Peyer's patch (tissue), 4 donors: ENCODE data around the gene GALNT2.
A peak's percentile ranks its signal among the peaks of the same experiment; 100 is the strongest.

Experiments
- CTCF ChIP-seq, 6 experiments: fragments of 450-650 bp in 4 of 6; fragments of 200-600 bp in 2 of 6; sonication (generic) in 1 of 6; IDR thresholded peaks; one replicate each; pipeline ENCODE4 v1.5.1; 2017 to 2019; ENCODE audit warnings: antibody characterized with exemption in 6 of 6, mild to moderate bottlenecking in 3 of 6, moderate library complexity in 1 of 6
- POLR2A ChIP-seq, 2 donors: fragments of 450-650 bp; IDR thresholded peaks; one replicate each; pipeline ENCODE4 v1.5.1; 2017; ENCODE audit warnings: antibody characterized with exemption in 2 of 2, mild to moderate bottlenecking in 2 of 2, moderate library complexity in 2 of 2

DNA sequence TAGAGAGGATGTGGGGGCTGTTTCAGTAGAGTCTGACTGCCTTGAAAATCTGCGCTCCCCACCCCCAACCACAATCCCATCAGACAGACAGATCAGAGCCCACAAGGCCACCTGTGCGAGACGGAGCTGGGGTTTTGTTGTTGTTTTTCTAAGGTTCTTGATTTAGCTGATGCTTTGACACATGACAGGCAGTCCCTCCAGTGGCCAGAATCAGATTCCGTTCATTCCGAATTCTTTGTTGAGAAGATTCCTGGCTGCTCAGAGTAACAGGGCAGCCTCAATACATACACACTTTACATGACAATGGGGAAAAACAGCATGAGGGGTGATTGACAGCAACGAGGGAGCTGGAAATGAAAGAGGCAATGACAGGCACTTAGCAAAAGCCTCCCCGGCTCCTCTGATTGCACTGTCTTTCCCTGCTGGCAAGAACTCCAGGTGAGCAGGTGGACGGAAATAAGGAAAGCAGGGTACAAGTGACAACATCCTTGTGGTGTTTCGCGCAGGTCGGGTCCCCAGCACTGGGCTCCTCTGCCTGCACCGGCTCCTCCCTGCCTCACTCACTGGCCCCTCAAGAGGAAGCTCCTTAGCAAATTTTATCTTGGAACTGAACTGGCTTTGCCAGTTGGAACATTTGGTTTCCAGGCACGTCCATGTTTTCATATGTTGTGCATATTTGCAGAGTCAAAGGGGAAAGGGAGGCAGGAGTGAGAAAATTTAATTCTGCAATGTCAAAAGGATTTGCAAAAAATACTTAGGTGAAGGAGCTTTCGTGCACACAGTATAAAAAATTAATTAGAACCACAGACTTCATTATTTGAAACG, 210.4 kb downstream of the GALNT2 start:
- TF ChIP-seq CTCF (IDR thresholded peaks at IDR 0.05), result peak in 1 of 6 experiments; percentile 8
- TF ChIP-seq POLR2A (IDR thresholded peaks at IDR 0.05), result no peak
